Hypothalamus (tissue), 51 donors: ENCODE results near the gene MRPL24.
"Not testable (repeated sequence)": the region's sequence is repeated elsewhere in the genome, so short reads cannot be mapped to it uniquely, and the experiment has no call there.

Experiments
- DNase-seq, 51 donors: peaks; one replicate each; lab custom pipeline; 2025; lab: John Stamatoyannopoulos, UW

Gene MRPL24

GRCh38 chr1:156740741-156741480, at the start of gene MRPL24:
Gene MRPL24, minus strand, starts transcription at chr1:156741088. Its CDS starts 2,384 bp downstream, at chr1:156738704.
- DNase-seq: peak; percentile 84 to 100 (median 97)

GRCh38 chr1:156789621-156790318, 48.9 kb upstream of the MRPL24 start:
- no peak for DNase-seq

- DNase-seq: no peak
Observed at GRCh38 chr1:156788136-156788535, 47.2 kb upstream of the MRPL24 start.

- DNase-seq: no peak
Observed at GRCh38 chr1:156786640-156787039, 45.8 kb upstream of the MRPL24 start.

GRCh38 chr1:156785458-156785857, 44.6 kb upstream of the MRPL24 start:
- DNase-seq: no peak

- DNase-seq: no peak
Observed at GRCh38 chr1:156781585-156782186, 40.8 kb upstream of the MRPL24 start.

GRCh38 chr1:156777573-156777972, 36.7 kb upstream of the MRPL24 start:
- DNase-seq: no peak

GRCh38 chr1:156776942-156777341, 36.1 kb upstream of the MRPL24 start:
- no peak for DNase-seq

- no peak for DNase-seq
Observed at GRCh38 chr1:156775799-156776198, 34.9 kb upstream of the MRPL24 start.

GRCh38 chr1:156773607-156774006, 32.7 kb upstream of the MRPL24 start:
- no peak for DNase-seq

GRCh38 chr1:156772728-156773497, 32.0 kb upstream of the MRPL24 start:
- DNase-seq: peak in 3 of 51 donors; percentile 2 to 12 (median 5)

- no peak for DNase-seq
Observed at GRCh38 chr1:156772222-156772621, 31.3 kb upstream of the MRPL24 start.

- no peak for DNase-seq
Observed at GRCh38 chr1:156768610-156769295, 27.9 kb upstream of the MRPL24 start.

- DNase-seq: peak in 20 of 51 donors; percentile 8 to 65 (median 36)
Observed at GRCh38 chr1:156767879-156768604, 27.2 kb upstream of the MRPL24 start.

- peak; percentile 75 to 100 (median 99) for DNase-seq
Observed at GRCh38 chr1:156767101-156767878, 26.4 kb upstream of the MRPL24 start, which contains the start of gene PRCC. Gene PRCC, plus strand, starts transcription at chr1:156767535. Its CDS starts 237 bp downstream, at chr1:156767772.

- DNase-seq: peak in 12 of 51 donors; percentile 4 to 63 (median 45)
Observed at GRCh38 chr1:156766298-156767100, 25.6 kb upstream of the MRPL24 start.

GRCh38 chr1:156765666-156766065, 24.8 kb upstream of the MRPL24 start:
- DNase-seq: no peak

GRCh38 chr1:156765136-156765535, 24.2 kb upstream of the MRPL24 start:
- not testable (repeated sequence) for DNase-seq
